GM21825 (cell line): ENCODE results near the gene DEFB131B.
"Not testable (repeated sequence)": the region's sequence is repeated elsewhere in the genome, so short reads cannot be mapped to it uniquely, and the experiment has no call there.

Source experiments
- ATAC-seq: cut with Tn5 transposase; IDR thresholded peaks from one replicate; pipeline ENCODE4 v1.9.1; 2021; ENCODE audit warnings: mild to moderate bottlenecking, moderate library complexity; ENCODE audit not compliant: unreplicated experiment

The DEFB131B gene

GRCh38 chr11:71910775-71911174, 32.5 kb downstream of the DEFB131B start:
- ATAC-seq = not testable (repeated sequence)

DNA sequence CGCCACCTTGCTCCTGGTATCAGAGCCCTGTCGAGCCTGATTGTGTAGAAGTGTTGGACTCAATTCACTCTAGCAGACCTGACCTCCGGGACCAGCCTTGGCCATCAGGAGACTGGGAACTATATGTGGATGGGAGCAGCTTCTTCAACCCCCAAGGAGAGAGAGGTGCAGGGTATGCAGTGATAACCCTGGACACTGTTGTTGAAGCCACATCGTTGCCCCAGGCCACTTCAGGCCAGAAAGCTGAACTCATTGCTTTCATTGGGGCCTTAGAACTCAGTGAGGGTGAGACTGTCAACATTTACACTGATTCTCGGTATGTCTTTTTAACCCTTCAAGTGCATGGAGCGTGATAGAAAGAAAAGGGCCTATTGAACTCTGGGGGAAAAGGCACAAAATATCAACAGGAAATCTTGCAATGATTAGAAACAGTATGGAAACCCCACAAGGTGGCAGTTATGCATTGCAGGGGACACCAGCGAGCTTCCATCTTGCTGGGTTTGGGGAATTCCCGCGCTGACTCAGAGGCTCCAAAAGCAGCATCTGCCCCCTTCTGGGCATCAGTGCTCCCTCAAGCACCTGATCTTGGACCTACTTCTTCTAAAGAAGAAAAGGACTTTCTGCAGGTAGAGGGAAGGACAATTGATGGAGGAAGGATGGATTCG, 33.2 kb downstream of the DEFB131B start:
- not testable (repeated sequence) for ATAC-seq

DNA sequence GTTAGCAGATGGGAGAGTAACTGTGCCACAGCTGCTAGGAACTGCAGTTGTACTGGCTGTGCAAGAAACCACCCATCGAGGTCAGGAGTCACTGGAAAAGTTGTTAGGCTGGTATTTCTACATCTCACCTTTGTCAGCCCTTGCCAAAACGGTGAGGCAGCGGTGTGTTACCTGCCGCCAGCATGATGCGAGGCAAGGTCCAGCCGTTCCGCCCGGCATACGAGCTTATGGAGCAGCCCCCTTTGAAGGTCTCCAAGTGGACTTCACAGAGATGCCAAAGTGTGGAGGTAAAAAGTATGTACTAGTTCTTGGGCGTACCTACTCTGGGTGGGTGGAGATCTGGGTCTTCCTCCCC, 33.7 kb downstream of the DEFB131B start:
- ATAC-seq = not testable (repeated sequence)

DNA sequence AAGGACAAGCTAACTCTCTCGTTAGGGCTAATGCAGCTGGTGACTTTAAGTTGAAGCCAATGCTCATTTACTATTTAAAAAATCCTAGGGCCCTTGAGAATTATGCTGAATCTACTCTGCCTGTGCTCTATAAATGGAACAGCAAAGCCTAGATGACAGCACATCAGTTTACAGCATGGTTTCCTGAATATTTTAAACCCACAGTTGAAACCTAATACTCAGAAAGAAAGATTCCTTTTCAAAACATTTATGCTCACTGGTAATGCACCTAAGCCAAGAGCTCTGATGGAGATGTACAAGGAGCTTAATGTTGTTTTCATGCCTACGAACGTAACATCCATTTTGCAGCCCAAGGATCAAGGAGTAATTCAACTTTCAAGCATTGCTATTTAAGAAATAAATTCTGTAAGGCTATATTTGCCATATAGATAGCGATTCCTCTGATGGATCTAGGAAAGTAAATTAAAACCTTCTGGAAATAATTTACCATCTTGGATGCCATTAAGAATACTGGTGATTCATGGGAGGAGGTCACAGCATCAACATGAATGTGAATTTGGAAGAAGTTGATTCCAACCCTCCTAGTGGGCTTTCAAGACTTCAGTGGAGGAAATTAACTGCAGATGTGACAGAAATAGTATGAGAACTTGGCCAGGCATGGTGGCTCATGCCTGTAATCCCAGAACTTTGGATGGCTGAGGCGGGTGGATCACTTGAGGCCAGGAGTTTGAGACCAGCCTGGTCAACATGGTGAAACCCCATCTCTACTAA, 35.7 kb downstream of the DEFB131B start:
- no peak for ATAC-seq

DNA sequence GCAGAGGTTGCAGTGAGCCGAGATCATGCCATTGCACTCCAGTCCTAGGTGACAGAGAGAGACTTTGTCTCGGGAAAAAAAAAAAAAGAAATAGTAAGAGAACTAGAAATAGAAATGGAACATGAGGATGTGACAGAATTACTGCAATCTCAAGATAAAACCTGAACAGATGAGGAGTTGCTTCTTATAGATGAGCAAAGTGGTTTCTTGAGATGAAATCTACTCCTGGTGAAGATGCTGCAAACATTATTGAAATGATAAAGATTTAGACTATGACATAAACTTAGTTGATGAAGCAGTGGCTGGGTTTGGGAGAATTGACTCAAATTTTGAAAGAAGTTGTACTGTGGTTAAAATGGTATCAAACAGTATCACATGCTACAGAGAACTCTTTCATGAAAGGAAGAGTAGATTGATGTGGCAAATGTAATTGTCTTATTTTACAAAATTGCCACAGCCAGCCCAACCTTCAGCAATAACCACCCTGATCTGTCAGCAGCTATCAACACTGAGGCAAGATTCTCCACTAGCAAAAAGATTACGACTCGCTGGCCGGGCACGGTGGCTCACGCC, 36.5 kb downstream of the DEFB131B start:
- ATAC-seq = no peak

GRCh38 chr11:71917646-71918140, 39.4 kb downstream of the DEFB131B start:
- ATAC-seq = no peak

GRCh38 chr11:71927820-71928736, 49.8 kb downstream of the DEFB131B start, which contains the start of gene XNDC1N:
Gene XNDC1N (minus strand): TSS chr11:71928594. CDS start chr11:71923353, 5,241 bp downstream.
- peak; percentile 47 for ATAC-seq

- ATAC-seq = peak; percentile 77
Observed at GRCh38 chr11:71928737-71929443, 50.6 kb downstream of the DEFB131B start, which contains the start of gene RNF121. Gene RNF121 (plus strand): TSS chr11:71929046. CDS start chr11:71929062, 16 bp downstream.

DNA sequence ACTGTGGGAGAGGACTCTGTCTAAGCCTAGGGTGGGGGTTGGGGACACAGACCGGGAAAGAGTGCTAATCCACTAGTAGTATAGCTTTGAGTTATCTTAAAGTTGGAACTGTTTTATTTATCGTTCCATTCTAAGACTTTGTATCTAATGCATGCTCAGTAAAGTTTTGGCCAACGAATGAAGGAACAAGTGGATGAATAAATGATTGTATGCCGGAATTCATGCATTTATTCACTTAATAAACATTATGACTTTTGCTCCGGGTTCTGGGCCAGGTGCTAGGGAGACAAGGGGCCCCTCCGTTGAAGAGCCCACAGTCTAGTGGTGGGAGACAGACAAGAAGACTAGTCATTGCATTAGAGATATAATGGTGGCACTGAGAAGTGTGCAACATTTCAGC, 51.2 kb downstream of the DEFB131B start:
- ATAC-seq = no peak

- ATAC-seq = no peak
Observed at GRCh38 chr11:71930556-71931244, 52.4 kb downstream of the DEFB131B start.

DNA sequence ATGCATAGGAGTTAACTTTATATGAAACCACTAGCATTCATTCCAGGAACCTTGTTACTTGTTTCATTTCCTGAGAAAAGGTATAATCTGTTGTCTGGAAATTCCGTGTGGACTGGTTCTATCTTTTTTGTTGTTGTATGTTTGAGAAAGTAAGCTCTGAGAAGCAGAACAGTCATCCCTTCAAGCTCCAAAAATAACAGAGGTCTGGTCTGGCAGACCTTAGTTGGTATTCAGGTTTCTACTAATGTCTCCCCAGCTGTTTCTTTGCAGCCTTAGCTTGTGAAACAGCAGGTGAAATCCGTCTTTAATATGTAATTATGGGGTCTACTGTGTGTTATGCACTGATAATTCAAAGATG, 53.0 kb downstream of the DEFB131B start:
- ATAC-seq = no peak

- ATAC-seq = no peak
Observed at GRCh38 chr11:71933141-71933933, 55.1 kb downstream of the DEFB131B start.
